ENCODE results near the gene CSTPP1.

GRCh38 chr11:47202576-47202975 is 266.0 kb downstream of the CSTPP1 start:
- TF ChIP-seq CTCF (IDR thresholded peaks at IDR 0.05; ENCODE audit: low read depth, low read length, poor library complexity, severe bottlenecking) (no peak), EZH2phosphoT487 (IDR thresholded peaks at IDR 0.05; ENCODE audit: borderline replicate concordance, low read length) (no peak)

Data from DOHH2 (cell line).